Measurements from ENCODE around the gene OR52K2. TPM values are rescaled to one million over a fixed set of nuclear protein-coding genes. Genes with fewer than 3 reads are reported as not detected.
"Not testable (repeated sequence)": the region's sequence is repeated elsewhere in the genome, so short reads cannot be mapped to it uniquely, and the experiment has no call there.

The OR52K2 gene
- not detected in 3 replicates for total RNA-seq
- long read RNA-seq = 0 reads

GRCh38 chr11:4448995-4449394 lies at the start of gene OR52K2:
Gene OR52K2, plus strand, starts transcription at chr11:4449295. Its CDS starts 45 bp downstream, at chr11:4449340.
- Mint-ChIP-seq H3K4me3 (ENCODE audit: unreplicated experiment) (no peak within 1 kb of the TSS), H3K9me3 (ENCODE audit: low read depth) (peaks cover 3% of the 10 kb centered on the region), H3K27me3 (ENCODE audit: low read depth) (no peaks in the 10 kb centered on the region), H3K27ac (ENCODE audit: unreplicated experiment) (no peak within 1 kb of the TSS), H3K4me1 (ENCODE audit: low read depth) (no peaks in the 10 kb centered on the region), H3K36me3 (ENCODE audit: low read depth) (no peaks in the 10 kb centered on the region)
- DNase-seq (ENCODE audit: low spot score) = no peak
- TF ChIP-seq CTCF (IDR thresholded peaks at IDR 0.05) = no peak

- H3K9me3 Mint-ChIP-seq (ENCODE audit: low read depth) = peaks cover 16% of the 10 kb centered on the region
- H3K36me3 Mint-ChIP-seq (ENCODE audit: low read depth); DNase-seq (ENCODE audit: low spot score); H3K27ac Mint-ChIP-seq (ENCODE audit: unreplicated experiment); H3K4me1 Mint-ChIP-seq (ENCODE audit: low read depth); H3K4me3 Mint-ChIP-seq (ENCODE audit: unreplicated experiment): not testable (repeated sequence)
- peaks cover 25% of the 10 kb centered on the region for H3K27me3 Mint-ChIP-seq (ENCODE audit: low read depth)
Measured at GRCh38 chr11:4406206-4406605, 42.9 kb upstream of the OR52K2 start.

GRCh38 chr11:4416306-4416705 lies 32.8 kb upstream of the OR52K2 start:
- Mint-ChIP-seq H3K27me3 (ENCODE audit: low read depth) (peaks cover 22% of the 10 kb centered on the region), H3K27ac (ENCODE audit: unreplicated experiment) (no peak overlapping the region), H3K4me3 (ENCODE audit: unreplicated experiment) (no peak overlapping the region), H3K36me3 (ENCODE audit: low read depth) (no peaks in the 10 kb centered on the region), H3K9me3 (ENCODE audit: low read depth) (no peaks in the 10 kb centered on the region), H3K4me1 (ENCODE audit: low read depth) (no peaks in the 10 kb centered on the region)
- DNase-seq (ENCODE audit: low spot score) = no peak
- no peak for TF ChIP-seq CTCF (IDR thresholded peaks at IDR 0.05)

- no peaks in the 10 kb centered on the region for H3K36me3 Mint-ChIP-seq (ENCODE audit: low read depth)
- no peaks in the 10 kb centered on the region for H3K4me1 Mint-ChIP-seq (ENCODE audit: low read depth)
- DNase-seq (ENCODE audit: low spot score) = no peak
- no peak overlapping the region for H3K27ac Mint-ChIP-seq (ENCODE audit: unreplicated experiment)
- no peaks in the 10 kb centered on the region for H3K9me3 Mint-ChIP-seq (ENCODE audit: low read depth)
- TF ChIP-seq CTCF (IDR thresholded peaks at IDR 0.05) = no peak
- H3K27me3 Mint-ChIP-seq (ENCODE audit: low read depth) = peaks cover 22% of the 10 kb centered on the region
- H3K4me3 Mint-ChIP-seq (ENCODE audit: unreplicated experiment) = no peak overlapping the region
Measured at GRCh38 chr11:4416816-4417215, 32.3 kb upstream of the OR52K2 start.

GRCh38 chr11:4418403-4418802 lies 30.7 kb upstream of the OR52K2 start:
- H3K4me3 Mint-ChIP-seq (ENCODE audit: unreplicated experiment) = no peak overlapping the region
- no peaks in the 10 kb centered on the region for H3K4me1 Mint-ChIP-seq (ENCODE audit: low read depth)
- no peak for TF ChIP-seq CTCF (IDR thresholded peaks at IDR 0.05)
- no peaks in the 10 kb centered on the region for H3K9me3 Mint-ChIP-seq (ENCODE audit: low read depth)
- H3K27me3 Mint-ChIP-seq (ENCODE audit: low read depth) = peaks cover 24% of the 10 kb centered on the region
- DNase-seq (ENCODE audit: low spot score) = no peak
- no peaks in the 10 kb centered on the region for H3K36me3 Mint-ChIP-seq (ENCODE audit: low read depth)
- no peak overlapping the region for H3K27ac Mint-ChIP-seq (ENCODE audit: unreplicated experiment)

- DNase-seq (ENCODE audit: low spot score) = no peak
- Mint-ChIP-seq H3K27ac (ENCODE audit: unreplicated experiment) (no peak overlapping the region), H3K4me1 (ENCODE audit: low read depth) (no peaks in the 10 kb centered on the region), H3K4me3 (ENCODE audit: unreplicated experiment) (no peak overlapping the region), H3K36me3 (ENCODE audit: low read depth) (no peaks in the 10 kb centered on the region), H3K27me3 (ENCODE audit: low read depth) (peaks cover 16% of the 10 kb centered on the region), H3K9me3 (ENCODE audit: low read depth) (no peaks in the 10 kb centered on the region)
- no peak for TF ChIP-seq CTCF (IDR thresholded peaks at IDR 0.05)
Measured at GRCh38 chr11:4430051-4430450, 19.0 kb upstream of the OR52K2 start.
